Measurements from ENCODE around the gene NUDT16. TPM values are rescaled to one million over a fixed set of nuclear protein-coding genes. Genes with fewer than 3 reads are reported as not detected.

Gene NUDT16
- total RNA-seq, 2 donors from 2014 or later, result 4.5 to 6.7 TPM

GRCh38 chr3:131397889-131398288 lies 16.3 kb downstream of the NUDT16 start:
- no peak overlapping the region for H3K4me3 Mint-ChIP-seq
- H3K27ac Mint-ChIP-seq, result no peak overlapping the region
- no peak for ATAC-seq (replicated peaks)
- no peaks in the 10 kb centered on the region for H3K9me3 Mint-ChIP-seq
- no peaks in the 10 kb centered on the region for H3K36me3 Mint-ChIP-seq (ENCODE audit: low read depth)
- H3K27me3 Mint-ChIP-seq, result no peaks in the 10 kb centered on the region
- no peaks in the 10 kb centered on the region for H3K4me1 Mint-ChIP-seq

GRCh38 chr3:131401978-131402377 lies 20.4 kb downstream of the NUDT16 start:
- H3K36me3 Mint-ChIP-seq (ENCODE audit: low read depth), result no peaks in the 10 kb centered on the region
- ATAC-seq (replicated peaks), result no peak
- H3K27ac Mint-ChIP-seq, result no peak overlapping the region
- no peaks in the 10 kb centered on the region for H3K9me3 Mint-ChIP-seq
- no peaks in the 10 kb centered on the region for H3K27me3 Mint-ChIP-seq
- H3K4me1 Mint-ChIP-seq, result no peaks in the 10 kb centered on the region
- H3K4me3 Mint-ChIP-seq, result no peak overlapping the region

- peaks cover 2% of the 10 kb centered on the region for H3K27me3 Mint-ChIP-seq
- no peak for ATAC-seq (replicated peaks)
- H3K4me3 Mint-ChIP-seq, result no peak overlapping the region
- no peaks in the 10 kb centered on the region for H3K36me3 Mint-ChIP-seq (ENCODE audit: low read depth)
- no peaks in the 10 kb centered on the region for H3K4me1 Mint-ChIP-seq
- H3K27ac Mint-ChIP-seq, result no peak overlapping the region
- peaks cover under 1% of the 10 kb centered on the region for H3K9me3 Mint-ChIP-seq
Measured at GRCh38 chr3:131402391-131403039, 20.9 kb downstream of the NUDT16 start.

GRCh38 chr3:131403216-131403895 lies 21.8 kb downstream of the NUDT16 start:
- peaks cover 4% of the 10 kb centered on the region for H3K9me3 Mint-ChIP-seq
- no peak for ATAC-seq (replicated peaks)
- no peaks in the 10 kb centered on the region for H3K36me3 Mint-ChIP-seq (ENCODE audit: low read depth)
- no peak overlapping the region for H3K4me3 Mint-ChIP-seq
- no peak overlapping the region for H3K27ac Mint-ChIP-seq
- H3K4me1 Mint-ChIP-seq, result no peaks in the 10 kb centered on the region
- H3K27me3 Mint-ChIP-seq, result peaks cover 5% of the 10 kb centered on the region

GRCh38 chr3:131405411-131405810 lies 23.8 kb downstream of the NUDT16 start:
- H3K27ac Mint-ChIP-seq, result no peak overlapping the region
- H3K4me3 Mint-ChIP-seq, result no peak overlapping the region
- H3K9me3 Mint-ChIP-seq, result peaks cover 4% of the 10 kb centered on the region
- H3K27me3 Mint-ChIP-seq, result peaks cover 5% of the 10 kb centered on the region
- no peaks in the 10 kb centered on the region for H3K4me1 Mint-ChIP-seq
- H3K36me3 Mint-ChIP-seq (ENCODE audit: low read depth), result no peaks in the 10 kb centered on the region
- ATAC-seq (replicated peaks), result no peak

GRCh38 chr3:131406274-131406673 lies 24.7 kb downstream of the NUDT16 start:
- no peaks in the 10 kb centered on the region for H3K4me1 Mint-ChIP-seq
- H3K4me3 Mint-ChIP-seq, result no peak overlapping the region
- H3K36me3 Mint-ChIP-seq (ENCODE audit: low read depth), result no peaks in the 10 kb centered on the region
- H3K27me3 Mint-ChIP-seq, result peaks cover 5% of the 10 kb centered on the region
- no peak overlapping the region for H3K27ac Mint-ChIP-seq
- no peak for ATAC-seq (replicated peaks)
- peaks cover 4% of the 10 kb centered on the region for H3K9me3 Mint-ChIP-seq

GRCh38 chr3:131417751-131418150 lies 36.2 kb downstream of the NUDT16 start:
- Mint-ChIP-seq H3K4me3 (no peak overlapping the region), H3K27me3 (no peaks in the 10 kb centered on the region), H3K9me3 (peaks cover 12% of the 10 kb centered on the region), H3K27ac (no peak overlapping the region), H3K36me3 (ENCODE audit: low read depth) (no peaks in the 10 kb centered on the region), H3K4me1 (no peaks in the 10 kb centered on the region)
- ATAC-seq (replicated peaks), result no peak

GRCh38 chr3:131421301-131421700 lies 39.7 kb downstream of the NUDT16 start:
- ATAC-seq (replicated peaks), result no peak
- no peaks in the 10 kb centered on the region for H3K27me3 Mint-ChIP-seq

GRCh38 chr3:131421957-131422498 lies 40.5 kb downstream of the NUDT16 start:
- ATAC-seq (replicated peaks), result no peak
- H3K36me3 Mint-ChIP-seq (ENCODE audit: low read depth), result no peaks in the 10 kb centered on the region
- no peaks in the 10 kb centered on the region for H3K4me1 Mint-ChIP-seq
- H3K27ac Mint-ChIP-seq, result no peak overlapping the region
- no peaks in the 10 kb centered on the region for H3K27me3 Mint-ChIP-seq
- H3K9me3 Mint-ChIP-seq, result peaks cover 6% of the 10 kb centered on the region
- H3K4me3 Mint-ChIP-seq, result no peak overlapping the region

More at GRCh38 chr3:131421301-131421700, 39.7 kb downstream of the NUDT16 start:
- H3K9me3 Mint-ChIP-seq, result peaks cover 6% of the 10 kb centered on the region
- no peak overlapping the region for H3K27ac Mint-ChIP-seq
- no peaks in the 10 kb centered on the region for H3K36me3 Mint-ChIP-seq (ENCODE audit: low read depth)
- no peaks in the 10 kb centered on the region for H3K4me1 Mint-ChIP-seq
- no peak overlapping the region for H3K4me3 Mint-ChIP-seq

GRCh38 chr3:131427226-131427625 lies 45.7 kb downstream of the NUDT16 start:
- H3K27me3 Mint-ChIP-seq, result no peaks in the 10 kb centered on the region
- H3K4me3 Mint-ChIP-seq, result no peak overlapping the region
- H3K9me3 Mint-ChIP-seq, result no peaks in the 10 kb centered on the region
- no peaks in the 10 kb centered on the region for H3K36me3 Mint-ChIP-seq (ENCODE audit: low read depth)
- no peaks in the 10 kb centered on the region for H3K4me1 Mint-ChIP-seq
- no peak overlapping the region for H3K27ac Mint-ChIP-seq
- no peak for ATAC-seq (replicated peaks)

- Mint-ChIP-seq H3K4me1 (no peaks in the 10 kb centered on the region), H3K4me3 (no peak overlapping the region), H3K27me3 (no peaks in the 10 kb centered on the region), H3K9me3 (no peaks in the 10 kb centered on the region), H3K27ac (no peak overlapping the region), H3K36me3 (ENCODE audit: low read depth) (no peaks in the 10 kb centered on the region)
- no peak for ATAC-seq (replicated peaks)
Measured at GRCh38 chr3:131431754-131432153, 50.2 kb downstream of the NUDT16 start.

GRCh38 chr3:131432441-131432840 lies 50.9 kb downstream of the NUDT16 start:
- Mint-ChIP-seq H3K4me3 (no peak overlapping the region), H3K4me1 (no peaks in the 10 kb centered on the region), H3K36me3 (ENCODE audit: low read depth) (no peaks in the 10 kb centered on the region), H3K27me3 (no peaks in the 10 kb centered on the region), H3K27ac (no peak overlapping the region), H3K9me3 (no peaks in the 10 kb centered on the region)
- no peak for ATAC-seq (replicated peaks)

GRCh38 chr3:131435000-131435399 lies 53.4 kb downstream of the NUDT16 start:
- no peaks in the 10 kb centered on the region for H3K9me3 Mint-ChIP-seq
- H3K36me3 Mint-ChIP-seq (ENCODE audit: low read depth), result no peaks in the 10 kb centered on the region
- H3K27ac Mint-ChIP-seq, result no peak overlapping the region
- H3K4me3 Mint-ChIP-seq, result no peak overlapping the region
- no peaks in the 10 kb centered on the region for H3K27me3 Mint-ChIP-seq
- no peak for ATAC-seq (replicated peaks)
- H3K4me1 Mint-ChIP-seq, result no peaks in the 10 kb centered on the region

Data from activated T-helper 17 cell treated with anti-CD3 and anti-CD28 coated beads, Interleukin-2, amount 50 U/mL, for 72 hours (primary cell).